ENCODE measurements around the gene JAK1.

The JAK1 gene

GRCh38 chr1:64986903-64987871 lies 20.8 kb upstream of the JAK1 start:
- TF ChIP-seq GATA2 (IDR thresholded peaks at IDR 0.05; ENCODE audit: low read depth, low read length), result no peak

- no peak for TF ChIP-seq GATA2 (IDR thresholded peaks at IDR 0.05; ENCODE audit: low read depth, low read length)
- no peak for TF ChIP-seq GATA3 (IDR thresholded peaks at IDR 0.05; ENCODE audit: low read depth, low read length)
Measured at GRCh38 chr1:64984737-64985136, 18.4 kb upstream of the JAK1 start.

DNA sequence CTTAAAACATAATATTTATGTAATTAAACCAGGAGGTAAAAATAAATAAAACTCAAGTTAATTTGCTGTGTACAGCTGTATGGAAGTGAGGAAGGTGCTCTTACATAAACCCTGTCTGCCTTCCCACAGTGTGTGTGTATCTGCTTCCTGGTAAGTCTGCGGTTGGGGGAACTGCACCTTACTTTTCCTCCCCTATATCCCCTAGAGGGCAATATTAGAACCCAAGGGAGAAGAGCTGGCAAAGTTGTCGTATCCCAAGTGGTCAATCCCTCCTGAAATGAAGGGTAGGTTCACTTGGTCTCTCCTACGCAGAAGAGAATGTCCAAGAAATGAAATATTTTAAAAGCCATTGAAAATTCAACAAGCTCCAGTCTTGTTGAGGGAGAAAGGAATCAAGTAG lies 17.8 kb upstream of the JAK1 start:
- TF ChIP-seq GATA3 (IDR thresholded peaks at IDR 0.05; ENCODE audit: low read depth, low read length) (no peak), GATA2 (IDR thresholded peaks at IDR 0.05; ENCODE audit: low read depth, low read length) (no peak)

- TF ChIP-seq GATA2 (IDR thresholded peaks at IDR 0.05; ENCODE audit: low read depth, low read length), result peak; percentile 19; the same call in 1 of the 2 replicates
- no peak for TF ChIP-seq GATA3 (IDR thresholded peaks at IDR 0.05; ENCODE audit: low read depth, low read length)
Measured at GRCh38 chr1:64983110-64983509, 16.8 kb upstream of the JAK1 start.

DNA sequence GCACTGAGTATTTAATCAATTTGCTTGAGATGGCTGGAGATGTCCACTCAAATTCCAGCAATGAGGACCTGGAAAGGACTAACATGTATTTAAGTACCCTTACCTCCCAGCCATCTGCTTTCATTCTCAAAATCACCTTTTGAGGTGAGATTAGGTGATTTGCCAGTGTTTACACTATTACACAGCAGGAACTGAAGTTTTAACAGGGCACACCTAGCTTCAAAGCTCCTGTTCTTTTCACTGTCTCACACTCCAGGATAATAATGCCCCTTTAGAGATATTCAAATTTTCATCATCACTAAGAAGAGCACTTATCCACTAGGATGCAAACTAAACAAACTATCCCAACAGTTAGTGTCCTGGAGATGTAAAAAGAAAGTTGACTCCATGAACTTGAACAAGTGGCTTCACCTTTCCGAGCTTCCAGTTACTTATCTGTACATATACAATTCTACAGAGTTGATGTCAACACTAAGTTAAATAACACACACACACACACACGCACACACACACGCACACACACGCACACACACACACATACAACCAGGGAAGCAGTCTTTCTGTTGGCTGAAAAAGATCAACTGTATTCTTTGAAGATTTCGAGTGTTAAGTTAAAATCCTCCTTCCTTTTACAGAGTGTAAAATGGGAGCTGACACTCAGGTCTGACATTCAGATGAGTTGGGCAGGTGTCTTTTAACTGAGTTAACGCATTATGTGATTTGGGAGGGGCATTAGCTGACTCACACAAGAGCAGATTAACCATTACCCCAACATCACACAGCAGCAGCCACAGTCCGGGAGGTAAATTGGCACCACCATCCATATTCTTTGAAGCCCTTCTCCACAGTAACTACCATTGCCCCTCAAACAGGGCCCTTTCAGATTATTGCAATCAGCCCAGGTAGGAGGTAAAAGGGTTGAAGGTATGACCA lies 15.5 kb upstream of the JAK1 start:
- TF ChIP-seq GATA2 (IDR thresholded peaks at IDR 0.05; ENCODE audit: low read depth, low read length) (no peak), GATA3 (IDR thresholded peaks at IDR 0.05; ENCODE audit: low read depth, low read length) (no peak)

GRCh38 chr1:64980745-64981600 lies 14.6 kb upstream of the JAK1 start:
- TF ChIP-seq GATA2 (IDR thresholded peaks at IDR 0.05; ENCODE audit: low read depth, low read length), result no peak
- TF ChIP-seq GATA3 (IDR thresholded peaks at IDR 0.05; ENCODE audit: low read depth, low read length), result no peak

- TF ChIP-seq GATA3 (IDR thresholded peaks at IDR 0.05; ENCODE audit: low read depth, low read length) (no peak), GATA2 (IDR thresholded peaks at IDR 0.05; ENCODE audit: low read depth, low read length) (no peak)
Measured at GRCh38 chr1:64979358-64979757, 13.0 kb upstream of the JAK1 start.

GRCh38 chr1:64976361-64976760 lies 10.0 kb upstream of the JAK1 start:
- no peak for TF ChIP-seq GATA3 (IDR thresholded peaks at IDR 0.05; ENCODE audit: low read depth, low read length)
- no peak for TF ChIP-seq GATA2 (IDR thresholded peaks at IDR 0.05; ENCODE audit: low read depth, low read length)

GRCh38 chr1:64975740-64976139 lies 9.4 kb upstream of the JAK1 start:
- no peak for TF ChIP-seq GATA2 (IDR thresholded peaks at IDR 0.05; ENCODE audit: low read depth, low read length)
- TF ChIP-seq GATA3 (IDR thresholded peaks at IDR 0.05; ENCODE audit: low read depth, low read length), result no peak

GRCh38 chr1:64975127-64975526 lies 8.8 kb upstream of the JAK1 start:
- TF ChIP-seq GATA3 (IDR thresholded peaks at IDR 0.05; ENCODE audit: low read depth, low read length) (no peak), GATA2 (IDR thresholded peaks at IDR 0.05; ENCODE audit: low read depth, low read length) (no peak)

GRCh38 chr1:64974288-64974825 lies 8.0 kb upstream of the JAK1 start:
- TF ChIP-seq GATA2 (IDR thresholded peaks at IDR 0.05; ENCODE audit: low read depth, low read length), result no peak
- no peak for TF ChIP-seq GATA3 (IDR thresholded peaks at IDR 0.05; ENCODE audit: low read depth, low read length)

DNA sequence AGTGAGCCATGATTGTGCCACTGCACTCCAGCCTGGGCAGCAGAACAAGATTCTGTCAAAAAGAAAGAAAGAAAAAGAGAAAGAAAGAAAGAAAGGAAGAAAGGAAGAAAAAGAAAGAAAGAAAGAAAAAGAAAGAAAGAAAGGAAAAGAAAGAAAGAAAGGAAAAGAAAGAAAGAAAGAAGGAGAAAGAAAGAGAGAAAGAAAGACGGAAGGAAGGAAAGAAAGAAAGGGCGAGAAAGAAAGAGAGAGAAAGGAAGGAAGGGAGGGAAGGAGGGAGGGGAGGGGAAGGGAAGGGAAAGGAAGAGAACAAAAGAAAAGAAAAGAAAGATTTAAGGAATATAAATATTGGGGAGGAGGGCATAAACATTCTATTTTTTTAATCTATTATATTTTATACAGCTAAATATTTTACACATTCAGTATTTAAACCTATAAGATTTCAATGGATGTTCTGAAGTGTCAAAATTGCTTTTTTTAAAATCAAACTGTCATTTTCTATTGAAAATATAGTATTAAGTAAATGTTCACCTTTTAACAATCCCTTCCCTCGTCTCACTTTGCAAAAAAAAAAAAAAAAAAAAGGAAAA lies 6.8 kb upstream of the JAK1 start:
- TF ChIP-seq GATA2 (IDR thresholded peaks at IDR 0.05; ENCODE audit: low read depth, low read length) (no peak), GATA3 (IDR thresholded peaks at IDR 0.05; ENCODE audit: low read depth, low read length) (no peak)

All from SH-SY5Y (cell line).